GM20000 (cell line): ENCODE results near the gene SPTLC3.

ENCODE experiments used
- DNase-seq: peaks from one replicate; pipeline ENCODE4 v3.0.0; 2012; ENCODE audit warnings: low spot score
- CTCF ChIP-seq: IDR thresholded peaks from 2 replicates; pipeline ENCODE4 v1.5.1; 2012; ENCODE audit warnings: mild to moderate bottlenecking, control low read depth; ENCODE audit errors: extremely low read depth, missing control alignments

Gene SPTLC3

GRCh38 chr20:12987261-12987660 lies 21.5 kb upstream of the SPTLC3 start:
- TF ChIP-seq CTCF, result no peak
- DNase-seq, result no peak

DNA sequence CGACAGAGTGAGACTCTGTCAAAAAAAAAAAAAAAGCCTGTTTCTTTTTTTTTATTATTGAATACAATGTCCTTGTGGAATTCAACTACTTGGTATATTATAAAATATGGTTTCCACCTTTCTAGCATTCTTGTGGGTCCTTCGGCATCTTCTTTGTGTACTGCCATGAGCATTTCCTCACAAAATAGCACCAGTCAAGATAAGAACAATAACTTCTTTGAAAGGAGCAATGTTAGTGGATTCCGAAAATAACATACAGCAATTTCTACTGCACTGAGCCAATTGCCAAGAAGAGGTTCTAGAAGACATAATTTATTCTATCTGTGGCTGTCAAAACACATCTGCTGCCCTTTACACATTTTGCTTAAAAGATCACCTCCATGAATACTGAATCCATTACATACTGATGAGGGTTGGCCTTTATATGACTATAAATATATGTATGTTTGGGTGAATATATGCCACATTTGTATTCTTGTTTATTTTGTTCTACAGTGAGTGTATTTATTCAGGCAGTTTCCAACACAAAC lies 19.1 kb upstream of the SPTLC3 start:
- DNase-seq, result no peak
- no peak for TF ChIP-seq CTCF

DNA sequence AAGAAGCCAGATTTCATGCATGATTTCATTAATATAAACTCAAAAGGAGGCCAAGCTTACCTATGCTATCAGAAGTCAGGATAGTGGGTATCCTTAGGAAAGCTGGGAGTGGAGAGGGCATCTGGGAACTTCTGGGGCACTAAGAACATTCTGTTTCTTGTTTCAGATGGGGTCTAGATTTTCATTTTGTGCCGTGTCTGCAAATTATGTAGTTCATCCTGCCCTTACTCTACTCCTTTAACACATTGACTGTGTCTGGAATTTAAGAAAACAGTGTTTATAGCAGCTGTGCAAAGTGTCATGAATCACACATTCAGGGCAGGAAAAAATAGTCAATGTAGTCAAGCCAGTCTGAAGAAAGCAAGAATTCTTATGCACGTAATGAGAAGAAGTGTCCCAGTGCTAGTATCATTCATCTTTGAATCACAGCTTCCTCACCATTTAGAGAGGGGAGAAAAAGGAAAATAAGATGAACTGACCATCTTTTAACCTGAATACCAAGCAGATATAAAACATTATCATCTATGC lies 11.6 kb upstream of the SPTLC3 start:
- no peak for TF ChIP-seq CTCF
- no peak for DNase-seq

DNA sequence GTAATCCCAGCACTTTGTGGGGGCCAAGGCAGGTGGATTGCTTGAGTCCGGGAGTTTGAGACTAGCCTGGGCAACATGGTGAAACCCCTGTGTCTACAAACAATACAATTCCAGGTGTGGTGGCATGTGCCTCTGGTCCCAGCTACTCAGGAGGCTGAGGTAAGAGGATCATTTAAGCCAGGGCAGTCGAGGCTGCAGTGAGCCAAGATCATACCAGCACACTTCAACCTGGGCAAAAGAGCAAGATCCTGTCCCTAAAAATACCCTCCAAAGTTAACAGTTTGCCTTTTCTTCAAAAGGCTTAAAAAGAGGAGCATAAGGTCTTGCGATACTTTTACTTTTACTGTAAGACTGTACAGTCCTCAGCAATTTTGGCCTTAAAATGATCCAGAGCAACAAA lies 10.7 kb upstream of the SPTLC3 start:
- no peak for DNase-seq
- no peak for TF ChIP-seq CTCF

DNA sequence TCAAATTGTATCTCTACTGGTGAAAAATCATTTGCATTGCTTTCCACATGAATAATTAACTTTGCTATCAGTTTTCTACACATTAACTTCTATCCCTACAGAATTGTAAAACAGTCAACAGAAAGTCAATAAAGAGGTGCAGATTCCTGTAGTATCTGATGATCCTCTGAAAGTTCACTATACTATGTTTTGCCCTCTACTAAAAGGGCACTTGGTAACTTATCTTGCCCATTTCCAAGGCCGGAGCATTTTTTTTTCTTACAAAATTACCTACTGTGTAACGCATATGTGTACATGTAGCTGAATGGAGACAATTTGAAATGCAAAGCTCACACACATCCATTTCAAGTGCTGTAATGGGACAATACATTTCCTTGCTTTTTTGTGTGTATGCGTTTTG lies 9.6 kb upstream of the SPTLC3 start:
- no peak for DNase-seq
- TF ChIP-seq CTCF, result no peak

- no peak for DNase-seq
- TF ChIP-seq CTCF, result no peak
Measured at GRCh38 chr20:13002251-13002650, 6.5 kb upstream of the SPTLC3 start.

DNA sequence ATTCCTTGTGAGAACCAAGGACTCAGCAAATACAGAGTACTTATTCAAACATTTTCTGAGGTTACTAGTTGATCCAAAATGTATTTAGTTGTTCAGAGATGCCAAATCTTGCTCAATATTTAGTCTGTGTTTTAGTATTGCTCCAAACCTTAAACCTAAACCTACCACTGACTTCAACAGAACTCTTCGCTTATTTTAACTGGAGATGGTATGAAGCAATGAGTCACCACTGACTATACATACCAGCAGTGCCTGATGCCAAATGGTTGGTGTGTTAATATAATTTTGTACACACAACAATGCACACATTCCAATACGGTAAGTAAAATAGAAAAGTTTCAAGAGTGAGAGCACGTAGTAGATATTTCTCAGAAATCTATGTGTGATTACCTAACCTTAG lies 1.9 kb upstream of the SPTLC3 start:
- no peak for TF ChIP-seq CTCF
- no peak for DNase-seq
